ENCODE results near the gene WDFY2. TPM values are rescaled to one million over a fixed set of nuclear protein-coding genes. Genes with fewer than 3 reads are reported as not detected.
A peak's percentile ranks its signal among the peaks of the same experiment; 100 is the strongest.

WDFY2 gene
- total and polyA plus RNA-seq, 2 of the 13 experiments (the other 11 are each of a cell fraction or from before 2014, with no cell fraction given) = 22.6 to 27.0 TPM

- no peak overlapping the region for H2AFZ ChIP-seq (ENCODE audit: low read length)
- CTCF ChIA-PET (ENCODE audit: low intra/inter-chr PET ratio, low total read pairs) = no interaction called here
- WGBS (ENCODE audit: low lambda C conversion rate) = 61% methylated on average over 5 of the region's 9 CpGs
- TF ChIP-seq HDAC1 (CRISPR knock-in tag; IDR thresholded peaks at IDR 0.05) = no peak
- TF ChIP-seq ZSCAN31 (CRISPR knock-in tag; IDR thresholded peaks at IDR 0.05; ENCODE audit: low read depth) = 0 out of 2 replicates have a peak, but pooled peaks have one; percentile 1
- no peak for TF ChIP-seq ZNF775 (CRISPR knock-in tag; IDR thresholded peaks at IDR 0.05; ENCODE audit: borderline replicate concordance)
- peak; percentile 5; the same call in 1 of the 2 replicates for TF ChIP-seq ZNF501 (CRISPR knock-in tag; IDR thresholded peaks at IDR 0.05)
- TF ChIP-seq IKZF1 (IDR thresholded peaks at IDR 0.05) = no peak
- TF ChIP-seq SCMH1 (CRISPR knock-in tag; IDR thresholded peaks at IDR 0.05; ENCODE audit: borderline replicate concordance) = no peak
- TF ChIP-seq TBX2 (CRISPR knock-in tag; IDR thresholded peaks at IDR 0.05; ENCODE audit: borderline replicate concordance) = peak; percentile 14; the same call in 1 of the 2 replicates
- peak; percentile 45; the same call in 1 of the 2 replicates for TF ChIP-seq RFX3 (CRISPR knock-in tag; IDR thresholded peaks at IDR 0.05)
- peak; percentile 18; the same call in 1 of the 2 replicates for TF ChIP-seq REPIN1 (CRISPR knock-in tag; IDR thresholded peaks at IDR 0.05; ENCODE audit: borderline replicate concordance, low read depth)
- 0 out of 2 replicates have a peak, but pooled peaks have one; percentile 15 for TF ChIP-seq ZNF839 (CRISPR knock-in tag; IDR thresholded peaks at IDR 0.05; ENCODE audit: borderline replicate concordance)
- no peak for TF ChIP-seq ZNF33A (CRISPR knock-in tag; IDR thresholded peaks at IDR 0.05; ENCODE audit: borderline replicate concordance)
- peak overlapping the region; percentile 68 to 85 (median 75) for H3K4me3 ChIP-seq (replicated peaks in 1 of 3; ENCODE audit: insufficient read depth in 1 of 3, low read depth in 2 of 3, low read length in 3 of 3)
- no peaks in the 10 kb centered on the region for H4K20me1 ChIP-seq (ENCODE audit: insufficient read depth, low read length)
- ATAC-seq = peak; percentile 7
- H3K27ac ChIP-seq (ENCODE audit: extremely low read length, insufficient read depth, low read length) = peak overlapping the region; percentile 77
- BruUV-seq (replicated peaks) = TSS peak; percentile 81
- DNase-seq (ENCODE audit: low spot score) = no peak
- no peaks in the 10 kb centered on the region for H3K36me3 ChIP-seq (replicated peaks in 1 of 2; ENCODE audit: control insufficient read depth in 1 of 2, insufficient read depth in 2 of 2, low read length in 2 of 2)
- no peaks in the 10 kb centered on the region for H3K79me2 ChIP-seq (ENCODE audit: insufficient read depth, low read length)
- H3K4me2 ChIP-seq (ENCODE audit: low read depth, low read length) = peak overlapping the region; percentile 95
- POLR2A ChIA-PET = interaction anchor here (0.8 to 4.1 kb wide), 7 partner anchors 9 to 370 kb away, joined by 3 to 19 read pairs (median 3); partner anchors contain the start of gene INTS6
- intact Hi-C loops (cut with micrococcal nuclease; ENCODE audit: unreplicated experiment) = loop anchor here (2.0 kb wide), 1 partner anchor 350 kb away; the partner anchor contains the start of gene INTS6
- H3K27me3 ChIP-seq (ENCODE audit: control insufficient read depth in 1 of 2, insufficient read depth in 2 of 2, low read length in 2 of 2) = no peaks in the 10 kb centered on the region
- peaks cover 53% of the 10 kb centered on the region for H3K4me1 ChIP-seq (ENCODE audit: insufficient read depth, low read length)
- no peak for FAIRE-seq
- H3K9ac ChIP-seq (ENCODE audit: insufficient read depth, low read depth, low read length) = peak overlapping the region; percentile 97
- H3K9me3 ChIP-seq (ENCODE audit: low read length) = no peaks in the 10 kb centered on the region
- in situ Hi-C loops (cut with HindIII; ENCODE audit: extremely low pct_ligation_motif_present, low pct_unique_long_range_greater_than_20kb) = no loop called here
Measured at GRCh38 chr13:51802631-51803418, 218.6 kb downstream of the WDFY2 start.

Measured in HepG2 (cell line).